ENCODE data around the gene NXPH4.

NXPH4 gene

GRCh38 chr12:57183939-57184725 lies 32.5 kb upstream of the NXPH4 start:
- DNase-seq (ENCODE audit: low read depth in 2 of 2): no peak

- DNase-seq (ENCODE audit: low read depth in 2 of 2): no peak
Measured at GRCh38 chr12:57185403-57185802, 31.2 kb upstream of the NXPH4 start.

- no peak for DNase-seq (ENCODE audit: low read depth in 2 of 2)
Measured at GRCh38 chr12:57185906-57186508, 30.6 kb upstream of the NXPH4 start.

GRCh38 chr12:57187222-57188089 lies 29.1 kb upstream of the NXPH4 start:
- no peak for DNase-seq (ENCODE audit: low read depth in 2 of 2)

GRCh38 chr12:57188090-57188425 lies 28.5 kb upstream of the NXPH4 start:
- no peak for DNase-seq (ENCODE audit: low read depth in 2 of 2)

- DNase-seq (ENCODE audit: low read depth in 2 of 2): no peak
Measured at GRCh38 chr12:57190037-57190436, 26.6 kb upstream of the NXPH4 start.

- no peak for DNase-seq (ENCODE audit: low read depth in 2 of 2)
Measured at GRCh38 chr12:57190821-57191220, 25.8 kb upstream of the NXPH4 start.

GRCh38 chr12:57191410-57191809 lies 25.2 kb upstream of the NXPH4 start:
- no peak for DNase-seq (ENCODE audit: low read depth in 2 of 2)

GRCh38 chr12:57192920-57193319 lies 23.7 kb upstream of the NXPH4 start:
- DNase-seq (ENCODE audit: low read depth in 2 of 2): no peak

- no peak for DNase-seq (ENCODE audit: low read depth in 2 of 2)
Measured at GRCh38 chr12:57193706-57194245, 22.8 kb upstream of the NXPH4 start.

GRCh38 chr12:57194253-57194652 lies 22.3 kb upstream of the NXPH4 start:
- no peak for DNase-seq (ENCODE audit: low read depth in 2 of 2)

GRCh38 chr12:57195186-57195585 lies 21.4 kb upstream of the NXPH4 start:
- DNase-seq (ENCODE audit: low read depth in 2 of 2): no peak

GRCh38 chr12:57195611-57196371 lies 20.8 kb upstream of the NXPH4 start:
- DNase-seq (ENCODE audit: low read depth in 2 of 2): no peak

- no peak for DNase-seq (ENCODE audit: low read depth in 2 of 2)
Measured at GRCh38 chr12:57196439-57196838, 20.2 kb upstream of the NXPH4 start.

- no peak for DNase-seq (ENCODE audit: low read depth in 2 of 2)
Measured at GRCh38 chr12:57196956-57197355, 19.6 kb upstream of the NXPH4 start.

GRCh38 chr12:57198329-57198728 lies 18.3 kb upstream of the NXPH4 start:
- no peak for DNase-seq (ENCODE audit: low read depth in 2 of 2)

- DNase-seq (ENCODE audit: low read depth in 2 of 2): no peak
Measured at GRCh38 chr12:57199191-57199590, 17.4 kb upstream of the NXPH4 start.

- DNase-seq (ENCODE audit: low read depth in 2 of 2): no peak
Measured at GRCh38 chr12:57200497-57200896, 16.1 kb upstream of the NXPH4 start.

- DNase-seq (ENCODE audit: low read depth in 2 of 2): no peak
Measured at GRCh38 chr12:57201219-57201618, 15.4 kb upstream of the NXPH4 start.

- DNase-seq (ENCODE audit: low read depth in 2 of 2): no peak
Measured at GRCh38 chr12:57201631-57202030, 15.0 kb upstream of the NXPH4 start.

GRCh38 chr12:57202321-57202720 lies 14.3 kb upstream of the NXPH4 start:
- DNase-seq (ENCODE audit: low read depth in 2 of 2): no peak

GRCh38 chr12:57203201-57203600 lies 13.4 kb upstream of the NXPH4 start:
- no peak for DNase-seq (ENCODE audit: low read depth in 2 of 2)
